C4-2B (cell line): ENCODE measurements around the gene PAIP1.

Experiments used
- CTCF ChIP-seq: fragments of 450-650 bp; conservative IDR thresholded peaks from 2 replicates; pipeline ENCODE4 v1.5.1; 2017; ENCODE audit warnings: mild to moderate bottlenecking
- ZFX ChIP-seq: fragments of 450-650 bp; IDR thresholded peaks from 2 replicates; pipeline ENCODE4 v1.6.1; 2017

GRCh38 chr5:43567967-43568366, 11.1 kb upstream of the PAIP1 start:
- TF ChIP-seq CTCF (no peak), ZFX (no peak)
